ENCODE measurements around the gene MCRIP2.

Gene MCRIP2

DNA sequence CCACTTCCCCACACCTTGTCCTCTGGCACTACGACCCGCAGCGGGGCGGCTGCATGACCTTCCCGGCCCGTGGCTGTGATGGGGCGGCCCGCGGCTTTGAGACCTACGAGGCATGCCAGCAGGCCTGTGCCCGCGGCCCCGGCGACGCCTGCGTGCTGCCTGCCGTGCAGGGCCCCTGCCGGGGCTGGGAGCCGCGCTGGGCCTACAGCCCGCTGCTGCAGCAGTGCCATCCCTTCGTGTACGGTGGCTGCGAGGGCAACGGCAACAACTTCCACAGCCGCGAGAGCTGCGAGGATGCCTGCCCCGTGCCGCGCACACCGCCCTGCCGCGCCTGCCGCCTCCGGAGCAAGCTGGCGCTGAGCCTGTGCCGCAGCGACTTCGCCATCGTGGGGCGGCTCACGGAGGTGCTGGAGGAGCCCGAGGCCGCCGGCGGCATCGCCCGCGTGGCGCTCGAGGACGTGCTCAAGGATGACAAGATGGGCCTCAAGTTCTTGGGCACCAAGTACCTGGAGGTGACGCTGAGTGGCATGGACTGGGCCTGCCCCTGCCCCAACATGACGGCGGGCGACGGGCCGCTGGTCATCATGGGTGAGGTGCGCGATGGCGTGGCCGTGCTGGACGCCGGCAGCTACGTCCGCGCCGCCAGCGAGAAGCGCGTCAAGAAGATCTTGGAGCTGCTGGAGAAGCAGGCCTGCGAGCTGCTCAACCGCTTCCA lies 8.1 kb upstream of the MCRIP2 start:
- DNase-seq, result no peak

GRCh38 chr16:634051-634670 lies 7.5 kb upstream of the MCRIP2 start:
- no peak for DNase-seq

- no peak for DNase-seq
These were observed 6.6 kb upstream of the MCRIP2 start for GRCh38 chr16:634996-635395.

DNA sequence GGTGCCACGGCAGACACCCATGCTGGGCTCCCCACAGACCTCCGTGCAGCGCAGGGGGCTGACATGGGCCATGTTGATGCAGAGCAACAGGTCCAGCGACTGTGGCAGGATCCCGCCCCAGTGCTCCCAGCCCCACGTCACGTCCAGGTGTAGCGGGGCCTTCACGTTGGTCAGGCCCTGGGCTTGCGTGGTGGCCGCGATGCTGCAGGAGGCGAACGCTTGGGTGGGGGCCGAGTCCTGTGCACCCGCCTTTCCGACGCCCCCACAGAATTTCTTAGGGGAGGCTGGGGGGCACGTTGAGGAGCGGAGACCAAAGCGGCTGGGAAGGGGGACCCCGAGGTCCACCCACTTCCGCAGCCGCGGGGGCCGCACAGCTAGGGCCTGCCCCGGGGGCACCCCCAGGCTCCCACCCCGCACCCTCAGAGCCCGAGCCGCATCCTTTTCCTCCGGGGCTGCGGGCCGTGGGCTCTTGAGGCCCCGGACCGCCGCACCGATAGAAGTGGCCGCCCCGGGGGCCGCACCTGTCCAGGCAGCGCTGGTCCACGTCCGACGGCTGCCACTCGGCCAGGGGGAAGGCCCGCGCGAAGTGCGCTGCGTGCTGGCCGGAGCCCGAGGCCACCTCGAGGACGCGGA lies 5.9 kb upstream of the MCRIP2 start:
- no peak for DNase-seq

GRCh38 chr16:636206-637080 lies 5.2 kb upstream of the MCRIP2 start, which contains the start of gene METTL26:
METTL26 (minus strand) TSS chr16:636305; CDS start chr16:636290, 15 bp downstream.
- DNase-seq, result peak; percentile 68

GRCh38 chr16:637081-638018 lies 4.3 kb upstream of the MCRIP2 start:
- DNase-seq, result no peak

DNA sequence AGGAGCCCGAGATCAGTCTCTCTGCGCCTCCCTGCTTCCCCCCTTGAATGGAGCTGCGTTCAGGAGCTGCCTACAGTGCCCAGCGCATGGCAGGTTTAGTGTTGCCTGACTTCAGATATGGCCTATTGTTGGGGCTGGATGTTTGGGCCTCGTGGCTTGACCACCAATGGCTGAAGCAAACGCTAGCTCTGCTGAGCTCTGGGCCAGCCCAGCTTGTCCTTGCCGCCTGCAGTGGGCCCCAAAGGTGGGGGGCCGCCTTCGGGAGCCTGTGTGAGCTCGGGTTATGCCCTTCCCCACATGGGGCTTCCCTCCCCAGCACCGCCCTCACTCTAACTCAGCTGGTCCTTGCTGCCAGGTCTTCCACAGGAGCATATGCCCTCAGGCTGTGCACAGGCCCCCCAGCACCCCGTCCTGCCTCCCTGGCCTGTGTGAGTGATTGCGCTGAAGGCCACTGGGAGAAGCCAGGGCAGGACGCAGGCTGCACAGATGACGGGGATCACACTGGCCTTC lies 3.5 kb upstream of the MCRIP2 start:
- no peak for DNase-seq

GRCh38 chr16:638836-639235 lies 2.8 kb upstream of the MCRIP2 start:
- DNase-seq, result no peak

GRCh38 chr16:640614-641013 lies 1.0 kb upstream of the MCRIP2 start:
- no peak for DNase-seq

GRCh38 chr16:642189-643049 lies 791 bp downstream of the MCRIP2 start:
- no peak for DNase-seq

- no peak for DNase-seq
These were observed 1.4 kb downstream of the MCRIP2 start for GRCh38 chr16:643050-643368.

DNA sequence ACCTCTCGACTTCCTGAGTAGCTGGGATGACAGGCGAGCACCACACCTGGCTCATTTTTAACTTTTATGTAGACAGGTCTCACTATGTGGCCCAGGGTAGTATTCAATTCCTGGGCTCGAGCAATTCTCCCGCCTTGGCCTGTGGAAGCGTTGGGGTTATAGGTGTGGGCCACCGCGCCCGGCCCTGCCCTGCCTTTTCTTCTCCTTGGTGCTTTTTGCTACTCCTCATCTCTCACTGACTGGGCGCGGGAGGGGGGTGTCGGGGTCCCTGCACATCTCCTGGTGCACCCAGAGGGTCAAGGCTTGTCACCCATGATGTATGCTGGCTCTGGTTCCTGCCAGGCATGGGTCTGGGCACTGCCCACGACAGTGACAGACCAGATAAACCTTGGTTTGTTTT lies 2.9 kb downstream of the MCRIP2 start:
- DNase-seq, result no peak

- no peak for DNase-seq
These were observed 4.4 kb downstream of the MCRIP2 start for GRCh38 chr16:645852-646678.

DNA sequence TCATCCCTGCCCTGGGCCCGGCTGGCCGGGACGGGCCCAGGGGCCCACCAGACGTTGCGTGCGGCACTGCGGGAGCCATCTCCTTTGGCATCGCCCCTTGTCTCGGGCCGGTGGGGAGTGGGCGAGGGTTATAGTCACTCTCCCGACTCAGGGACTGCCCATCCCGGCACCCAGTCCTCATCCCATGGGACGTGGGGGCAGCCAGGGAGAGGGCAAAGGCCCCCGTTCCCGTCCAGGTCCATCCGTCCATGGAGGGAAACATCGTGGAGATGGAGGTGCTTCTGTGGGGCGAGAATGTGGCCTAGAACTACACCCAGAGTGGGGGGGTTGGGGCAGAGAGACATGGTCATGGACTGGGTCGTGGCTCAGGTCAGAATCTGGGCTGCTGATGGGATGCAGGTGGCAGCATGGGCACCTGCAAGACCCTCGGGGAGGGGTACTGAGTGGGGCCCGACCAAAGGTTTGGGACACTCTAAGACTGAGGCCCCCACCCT lies 5.1 kb downstream of the MCRIP2 start:
- no peak for DNase-seq

DNA sequence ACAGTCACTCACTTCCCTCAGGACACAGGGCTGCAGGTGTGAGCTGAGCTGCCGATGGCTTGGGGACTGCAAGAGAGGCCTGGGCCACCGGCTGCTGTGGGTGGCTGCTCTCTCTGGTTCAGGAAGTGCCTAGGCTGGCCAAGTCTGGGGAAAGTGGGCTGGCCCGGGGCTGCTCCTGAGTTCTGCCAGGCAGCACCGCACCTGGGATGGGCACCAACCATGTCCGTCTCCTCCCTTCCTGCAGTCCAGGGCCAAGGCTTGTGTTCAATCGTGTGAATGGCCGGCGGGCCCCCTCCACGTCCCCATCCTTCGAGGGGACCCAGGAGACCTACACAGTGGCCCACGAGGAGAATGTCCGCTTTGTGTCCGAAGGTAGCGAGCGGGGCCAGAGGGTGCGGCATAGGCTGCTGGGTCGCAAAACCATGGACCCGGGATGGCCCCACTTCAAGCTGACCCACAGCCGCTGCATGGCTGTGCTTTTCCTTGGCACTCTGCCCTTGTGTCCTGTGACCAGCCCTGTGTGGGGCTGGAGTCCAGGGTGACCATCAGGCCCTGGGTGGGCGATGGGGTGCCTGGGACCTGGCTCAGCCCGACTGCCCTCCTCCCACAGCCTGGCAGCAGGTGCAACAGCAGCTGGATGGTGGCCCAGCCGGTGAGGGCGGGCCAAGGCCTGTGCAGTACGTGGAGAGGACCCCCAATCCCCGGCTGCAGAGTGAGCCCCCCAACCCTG lies 5.7 kb downstream of the MCRIP2 start:
- no peak for DNase-seq

DNA sequence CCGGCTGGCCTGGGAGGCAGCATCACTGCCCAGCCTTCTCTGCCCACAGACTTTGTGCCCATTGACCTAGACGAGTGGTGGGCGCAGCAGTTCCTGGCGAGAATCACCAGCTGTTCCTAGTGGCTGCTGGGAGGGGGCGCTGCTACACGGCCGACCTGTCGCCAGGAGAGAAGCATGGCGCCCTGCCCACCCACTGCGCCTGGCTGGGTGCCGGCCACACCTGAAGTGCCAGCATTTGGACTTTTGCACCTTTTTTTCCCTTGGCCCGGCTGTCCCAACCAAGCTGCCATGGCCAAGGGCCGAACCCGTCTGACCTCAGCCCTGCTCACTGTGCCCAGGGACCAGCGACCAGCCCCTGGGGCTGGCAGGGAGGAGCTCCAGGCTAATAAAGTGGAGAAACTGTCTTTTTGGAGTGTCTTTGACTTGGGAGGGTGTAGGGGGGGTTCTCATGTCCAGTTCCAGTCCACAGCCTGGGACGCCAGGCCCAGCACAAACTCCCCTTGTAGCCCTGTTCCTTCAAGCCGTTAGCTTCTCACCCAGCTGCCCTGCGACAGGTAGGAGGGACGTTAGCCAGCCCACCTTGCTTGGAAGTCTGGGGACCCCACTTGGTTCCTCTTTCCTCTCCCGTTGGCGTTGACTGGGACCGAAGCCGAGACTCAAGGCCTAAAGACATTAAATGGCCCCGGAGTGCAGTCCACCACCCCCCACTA lies 6.6 kb downstream of the MCRIP2 start:
- peak; percentile 12 for DNase-seq

GRCh38 chr16:648781-649589 lies 7.4 kb downstream of the MCRIP2 start, which contains the start of gene WDR90:
WDR90 (plus strand) TSS chr16:649365; CDS start chr16:649417, 52 bp downstream.
- peak; percentile 77 for DNase-seq
